ENCODE measurements around the gene CMIP.

DNA sequence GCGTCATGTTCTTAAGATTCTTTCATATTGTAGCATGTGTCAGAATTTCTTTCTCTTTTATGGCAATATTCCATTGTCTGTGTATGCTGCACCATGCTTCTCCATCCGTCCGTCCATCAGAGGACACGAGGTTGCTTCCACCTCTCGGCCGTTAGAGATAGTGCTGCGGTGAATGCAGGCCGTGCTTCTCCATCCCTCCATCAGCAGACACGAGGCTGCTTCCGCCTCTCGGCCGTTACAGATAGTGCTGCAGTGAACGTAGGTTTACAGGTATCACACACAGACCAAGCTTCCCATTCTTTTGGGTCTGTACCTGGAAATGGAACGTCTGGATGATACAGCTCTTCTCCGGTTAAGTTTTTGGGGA lies 113.5 kb downstream of the CMIP start:
- TF ChIP-seq CTCF (conservative IDR thresholded peaks at IDR 0.05; ENCODE audit: low read depth, low read length) (no peak), EZH2 (IDR thresholded peaks at IDR 0.05; ENCODE audit: low read length, unreplicated experiment) (no peak), EZH2phosphoT487 (IDR thresholded peaks at IDR 0.05; ENCODE audit: borderline replicate concordance, low read length) (no peak)
